Mucosa of stomach (tissue), 1 donor: ENCODE results near the gene CDC42SE1.

ENCODE experiments used
- H3K27me3 ChIP-seq: one replicate; pipeline ENCODE4 v1.7.0; 2013; ENCODE audit warnings: mild to moderate bottlenecking, low read length; ENCODE audit not compliant: control insufficient read depth, insufficient read depth
- H3K36me3 ChIP-seq: one replicate; pipeline ENCODE4 v1.7.0; 2013; ENCODE audit warnings: low read length; ENCODE audit not compliant: control insufficient read depth, insufficient read depth
- H3K4me1 ChIP-seq: one replicate; pipeline ENCODE4 v1.7.0; 2013; ENCODE audit warnings: mild to moderate bottlenecking, low read length; ENCODE audit not compliant: control insufficient read depth, insufficient read depth
- H3K4me3 ChIP-seq: one replicate; pipeline ENCODE4 v1.7.0; 2013; ENCODE audit warnings: low read length
- H3K9ac ChIP-seq: one replicate; pipeline ENCODE4 v1.7.0; 2013; ENCODE audit warnings: mild to moderate bottlenecking, low read length, moderate library complexity
- H3K9me3 ChIP-seq: one replicate; pipeline ENCODE4 v1.7.0; 2013; ENCODE audit warnings: mild to moderate bottlenecking, low read length, moderate library complexity; ENCODE audit not compliant: control insufficient read depth
- donor health status: Pancreatic carcinoma.

The CDC42SE1 gene

GRCh38 chr1:151065089-151065645 lies 5.7 kb upstream of the CDC42SE1 start:
- no peak overlapping the region for H3K9ac ChIP-seq
- H3K9me3 ChIP-seq: no peaks in the 10 kb centered on the region

GRCh38 chr1:151062741-151063371 lies 3.4 kb upstream of the CDC42SE1 start:
- Histone ChIP-seq H3K9me3 (no peaks in the 10 kb centered on the region), H3K4me3 (no peak overlapping the region), H3K27me3 (no peaks in the 10 kb centered on the region), H3K4me1 (peaks cover 8% of the 10 kb centered on the region), H3K36me3 (no peaks in the 10 kb centered on the region), H3K9ac (no peak overlapping the region)

More at GRCh38 chr1:151065089-151065645, 5.7 kb upstream of the CDC42SE1 start:
- Histone ChIP-seq H3K4me1 (no peaks in the 10 kb centered on the region), H3K4me3 (no peak overlapping the region), H3K36me3 (no peaks in the 10 kb centered on the region), H3K27me3 (no peaks in the 10 kb centered on the region)

GRCh38 chr1:151061704-151062103 lies 2.3 kb upstream of the CDC42SE1 start:
- Histone ChIP-seq H3K27me3 (no peaks in the 10 kb centered on the region), H3K9ac (no peak overlapping the region), H3K36me3 (no peaks in the 10 kb centered on the region), H3K4me3 (no peak overlapping the region), H3K9me3 (no peaks in the 10 kb centered on the region), H3K4me1 (peaks cover 19% of the 10 kb centered on the region)

DNA sequence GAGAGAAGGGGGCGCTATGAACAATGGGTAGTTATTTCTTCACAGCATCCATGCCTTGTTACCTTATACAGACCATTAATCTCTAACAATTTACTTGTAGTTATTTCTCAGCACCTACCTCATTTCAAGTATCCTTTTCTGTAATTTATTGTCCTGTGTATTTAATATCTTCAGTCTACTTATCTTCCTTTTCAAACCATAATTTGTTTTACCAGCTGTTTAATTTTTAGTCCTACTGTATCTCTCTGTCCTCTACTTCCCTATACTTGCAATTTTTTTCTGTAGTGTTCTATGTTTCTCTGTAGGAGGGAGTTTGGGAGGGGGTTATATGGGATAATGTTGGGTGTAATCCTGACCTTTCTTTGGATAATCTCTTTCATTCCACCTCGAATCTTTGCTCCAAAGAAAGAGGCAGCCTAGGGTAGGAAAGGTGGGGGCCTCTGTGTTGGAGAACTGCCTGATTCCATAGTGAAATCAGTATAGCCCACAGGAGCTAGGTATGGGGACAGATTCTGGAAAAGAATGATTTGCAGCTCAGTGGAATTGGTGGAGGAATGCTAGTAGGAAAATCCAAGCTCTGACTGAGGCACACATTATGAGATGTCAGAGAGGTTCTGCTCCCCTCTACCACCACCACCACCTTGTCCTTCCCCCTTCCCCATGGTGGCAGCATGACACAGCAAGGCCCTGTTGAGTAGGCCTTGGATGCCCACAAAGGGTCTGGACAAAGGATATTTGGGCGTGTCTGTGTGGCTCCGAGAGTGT lies 1.4 kb upstream of the CDC42SE1 start:
- H3K27me3 ChIP-seq: no peaks in the 10 kb centered on the region
- H3K9me3 ChIP-seq: no peaks in the 10 kb centered on the region

GRCh38 chr1:151060007-151060656 lies 710 bp upstream of the CDC42SE1 start, which contains the start of gene MLLT11:
TSS of gene MLLT11 (plus strand) at chr1:151060397. CDS start at chr1:151067225, 6,828 bp downstream.
- no peaks in the 10 kb centered on the region for H3K27me3 ChIP-seq
- no peaks in the 10 kb centered on the region for H3K9me3 ChIP-seq
- peaks cover 5% of the 10 kb centered on the region for H3K36me3 ChIP-seq
- peak within 1 kb of the TSS; percentile 85 for H3K4me3 ChIP-seq
- H3K4me1 ChIP-seq: peaks cover 35% of the 10 kb centered on the region
- H3K9ac ChIP-seq: peak within 1 kb of the TSS; percentile 92

More for the DNA sequence above, 1.4 kb upstream of the CDC42SE1 start:
- Histone ChIP-seq H3K4me3 (peak overlapping the region; percentile 85), H3K9ac (peak overlapping the region; percentile 92), H3K36me3 (peaks cover under 1% of the 10 kb centered on the region), H3K4me1 (peaks cover 28% of the 10 kb centered on the region)

DNA sequence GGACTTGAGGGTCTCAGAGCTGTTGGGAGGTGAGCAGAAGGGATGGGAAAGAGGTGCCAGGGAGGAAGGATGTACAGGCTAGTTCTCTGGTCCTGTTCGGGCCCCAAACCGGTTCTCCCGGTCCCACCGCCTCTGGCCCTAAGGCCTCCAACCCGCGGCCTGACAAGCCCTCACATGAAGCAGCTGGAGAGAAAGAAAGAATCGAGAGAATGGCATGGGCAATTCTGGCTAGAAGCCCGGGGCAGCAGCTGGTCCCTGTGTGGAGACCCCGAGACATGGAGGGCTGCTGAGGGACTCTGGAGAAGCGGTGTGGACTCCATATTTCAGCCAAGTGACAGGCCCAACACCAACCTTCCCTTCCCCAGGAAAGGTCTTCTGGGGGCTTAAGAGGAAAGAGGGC lies 730 bp downstream of the CDC42SE1 start:
- peak overlapping the region; percentile 92 for H3K9ac ChIP-seq
- peaks cover 16% of the 10 kb centered on the region for H3K36me3 ChIP-seq
- H3K9me3 ChIP-seq: no peaks in the 10 kb centered on the region
- no peaks in the 10 kb centered on the region for H3K27me3 ChIP-seq
- peaks cover 48% of the 10 kb centered on the region for H3K4me1 ChIP-seq
- peak overlapping the region; percentile 85 for H3K4me3 ChIP-seq

- H3K9ac ChIP-seq: peak overlapping the region; percentile 64
- peaks cover 16% of the 10 kb centered on the region for H3K36me3 ChIP-seq
- peaks cover 52% of the 10 kb centered on the region for H3K4me1 ChIP-seq
- peak overlapping the region; percentile 14 for H3K4me3 ChIP-seq
- no peaks in the 10 kb centered on the region for H3K9me3 ChIP-seq
- no peaks in the 10 kb centered on the region for H3K27me3 ChIP-seq
Measured at GRCh38 chr1:151056149-151056548, 3.3 kb downstream of the CDC42SE1 start.

DNA sequence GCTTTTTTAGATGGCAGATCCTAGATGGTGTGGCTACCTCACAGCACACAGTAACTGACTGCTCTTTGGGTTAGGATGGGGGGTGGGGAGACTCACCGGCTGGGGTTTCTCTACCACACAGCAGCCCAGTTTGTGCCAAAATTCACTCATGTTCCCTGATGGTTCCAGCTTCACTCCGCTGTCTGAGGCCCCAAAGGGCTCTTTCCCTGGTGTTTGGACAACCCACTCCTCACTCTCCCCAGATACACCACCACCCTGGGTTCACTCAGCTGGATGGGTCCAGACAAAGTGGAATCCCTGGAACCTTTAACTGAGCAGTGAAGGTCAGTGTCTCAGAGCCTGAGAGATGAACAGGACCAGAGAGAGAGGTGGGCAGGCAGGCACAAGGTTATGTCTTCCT lies 3.8 kb downstream of the CDC42SE1 start:
- H3K9ac ChIP-seq: peak overlapping the region; percentile 64
- H3K4me3 ChIP-seq: no peak overlapping the region
- no peaks in the 10 kb centered on the region for H3K27me3 ChIP-seq
- peaks cover 16% of the 10 kb centered on the region for H3K36me3 ChIP-seq
- no peaks in the 10 kb centered on the region for H3K9me3 ChIP-seq
- H3K4me1 ChIP-seq: peaks cover 55% of the 10 kb centered on the region

- Histone ChIP-seq H3K4me1 (peaks cover 55% of the 10 kb centered on the region), H3K4me3 (no peak overlapping the region), H3K9ac (peak overlapping the region; percentile 64), H3K36me3 (peaks cover 16% of the 10 kb centered on the region), H3K9me3 (no peaks in the 10 kb centered on the region), H3K27me3 (no peaks in the 10 kb centered on the region)
Measured at GRCh38 chr1:151054971-151055547, 4.4 kb downstream of the CDC42SE1 start.

DNA sequence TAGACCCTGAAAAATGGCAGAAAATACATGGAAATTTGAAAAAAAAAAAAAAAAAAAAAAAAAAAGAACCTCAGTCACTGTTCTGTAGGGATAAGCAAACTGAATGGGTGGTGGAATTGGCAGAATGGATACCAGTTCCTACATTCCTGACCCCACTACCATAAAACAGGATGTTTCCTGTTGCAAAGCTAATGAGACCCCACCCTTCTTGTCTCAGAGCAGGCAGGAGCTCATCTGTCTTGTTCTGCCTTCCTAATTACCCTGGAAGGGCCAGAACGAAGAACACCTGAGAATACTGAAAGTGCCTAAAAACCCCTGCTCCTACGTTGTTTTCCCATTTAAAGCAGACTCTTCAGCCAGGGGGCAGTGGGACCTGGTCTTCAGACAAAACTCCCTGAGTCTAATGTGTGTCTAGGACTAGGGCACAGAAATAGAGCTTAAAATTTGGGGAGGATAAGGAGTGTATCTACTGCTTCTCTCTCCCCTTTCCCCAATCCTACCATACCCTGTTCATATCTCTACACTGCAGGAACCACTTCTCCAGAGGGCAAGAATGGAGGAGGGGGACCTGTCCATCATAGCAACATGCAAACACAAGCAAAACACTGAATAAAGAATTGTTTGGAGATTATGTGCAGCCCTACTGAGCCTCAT lies 7.9 kb downstream of the CDC42SE1 start:
- Histone ChIP-seq H3K4me3 (no peak overlapping the region), H3K36me3 (peaks cover 16% of the 10 kb centered on the region), H3K9ac (no peak overlapping the region), H3K9me3 (no peaks in the 10 kb centered on the region), H3K4me1 (peaks cover 47% of the 10 kb centered on the region), H3K27me3 (no peaks in the 10 kb centered on the region)

GRCh38 chr1:151050051-151050688 lies 9.3 kb downstream of the CDC42SE1 start:
- peaks cover 34% of the 10 kb centered on the region for H3K4me1 ChIP-seq
- no peak overlapping the region for H3K9ac ChIP-seq
- peaks cover 12% of the 10 kb centered on the region for H3K36me3 ChIP-seq
- no peaks in the 10 kb centered on the region for H3K9me3 ChIP-seq
- H3K4me3 ChIP-seq: no peak overlapping the region
- H3K27me3 ChIP-seq: no peaks in the 10 kb centered on the region
